K562 (cell line): ENCODE measurements around the gene GZF1. TPM values are rescaled to one million over a fixed set of nuclear protein-coding genes. Genes with fewer than 3 reads are reported as not detected.
A peak's percentile ranks its signal among the peaks of the same experiment; 100 is the strongest.

Experiments
- ATAC-seq: fragments of 200-7000 bp; cut with Tn5 transposase; 3 replicates; pipeline ENCODE4 v1.9.1; 2020; ENCODE audit warnings: moderate library complexity
- BruUV-seq: library from RNA; stranded (reverse); fragments of 400-500 nt; replicated peaks from 2 replicates; lab custom pipeline; 2021; lab: Mats Ljungman, UMichigan
- CTCF ChIA-PET: fragments of 300-600 bp; formaldehyde crosslinking; extraction: SDS; loops from one replicate; lab custom pipeline; 2021; ENCODE audit warnings: low intra/inter-chr PET ratio; lab: Yijun Ruan, JAX
- POLR2A ChIA-PET: fragments of 300-600, 350-650 bp; sonication (Branson Sonifier 250); formaldehyde crosslinking; extraction: SDS; loops from one replicate; lab custom pipeline; 2021; ENCODE audit warnings: antibody characterized with exemption, inconsistent platforms; lab: Yijun Ruan, JAX
- DNase-seq, 4 experiments: peaks; one replicate each; pipeline versions ENCODE4 v3.0.0 to v3.0.0-alpha.2; 2011 to 2018; ENCODE audit warnings: low spot score in 3 of 4, mixed read lengths in 3 of 4; ENCODE audit errors: extremely low read depth in 1 of 4
- FAIRE-seq: peaks from 2 replicates; lab custom pipeline; 2011; peaks lifted over from hg19 to GRCh38; lab: Jason Lieb, UNC
- H2AFZ ChIP-seq: 2 replicates; pipeline ENCODE4 v1.6.0; 2011; ENCODE audit warnings: low read depth, low read length, control low read depth, inconsistent platforms
- H3K27ac ChIP-seq: fragments of 200-600 bp; 3 replicates; pipeline ENCODE4 v1.8.0; 2011; ENCODE audit warnings: low read depth, mild to moderate bottlenecking, control low read depth, inconsistent platforms, low read length, moderate library complexity, mixed read lengths; ENCODE audit errors: extremely low read depth
- H3K27me3 ChIP-seq, 2 experiments: fragments of 300-600 bp in 1 of 2; 2 replicates in 1 of 2; 3 replicates in 1 of 2; pipeline versions ENCODE4 v1.6.0 to v1.8.0; 2011; ENCODE audit warnings: inconsistent platforms in 2 of 2, low read length in 2 of 2, mild to moderate bottlenecking in 1 of 2, mixed read lengths in 1 of 2, moderate library complexity in 1 of 2; ENCODE audit not compliant: control insufficient read depth in 2 of 2, insufficient read depth in 2 of 2
- H3K36me3 ChIP-seq: fragments of 300-600 bp; 3 replicates; pipeline ENCODE4 v1.8.0; 2011; ENCODE audit warnings: mild to moderate bottlenecking, low read length, inconsistent platforms; ENCODE audit not compliant: control insufficient read depth, insufficient read depth
- H3K4me1 ChIP-seq, 2 experiments: fragments of 200-600 bp in 1 of 2; replicated peaks in 1 of 2; 2 replicates in 1 of 2; 3 replicates in 1 of 2; pipeline versions ENCODE4 v1.5.1 to v1.8.0; 2011; ENCODE audit warnings: inconsistent platforms in 2 of 2, low read length in 2 of 2, mild to moderate bottlenecking in 1 of 2, mixed read lengths in 1 of 2, moderate library complexity in 1 of 2; ENCODE audit not compliant: control insufficient read depth in 2 of 2, insufficient read depth in 2 of 2
- H3K4me2 ChIP-seq: 2 replicates; pipeline ENCODE4 v1.6.1; 2011; ENCODE audit warnings: low read length, control low read depth, inconsistent platforms, mixed read lengths; ENCODE audit not compliant: insufficient read depth
- H3K4me3 ChIP-seq: fragments of 200-600 bp; sonication (generic), shearing (Covaris generic); 2 replicates; pipeline ENCODE4 v1.5.1; 2016; ENCODE audit warnings: control low read depth, inconsistent platforms
- H3K79me2 ChIP-seq: fragments of 200-600 bp; 3 replicates; pipeline ENCODE4 v1.8.0; 2011; ENCODE audit warnings: low read length, inconsistent platforms; ENCODE audit not compliant: control insufficient read depth, insufficient read depth
- H3K9ac ChIP-seq, 2 experiments: 2 replicates each; pipeline versions ENCODE4 v1.6.0 to v1.6.1; 2011; ENCODE audit warnings: low read depth in 2 of 2, low read length in 2 of 2, control low read depth in 1 of 2, inconsistent platforms in 1 of 2, mild to moderate bottlenecking in 1 of 2, mixed read lengths in 1 of 2; ENCODE audit not compliant: insufficient read depth in 1 of 2
- H3K9me1 ChIP-seq: one replicate; pipeline ENCODE4 v1.6.0; 2011; ENCODE audit warnings: inconsistent platforms, mild to moderate bottlenecking, low read length, moderate library complexity; ENCODE audit not compliant: control insufficient read depth, insufficient read depth
- H3K9me3 ChIP-seq: replicated peaks from 2 replicates; pipeline ENCODE4 v1.5.1; 2011; ENCODE audit warnings: low read depth, low read length, inconsistent platforms; ENCODE audit not compliant: control insufficient read depth, insufficient read depth
- H4K20me1 ChIP-seq: replicated peaks from 2 replicates; pipeline ENCODE4 v1.6.1; 2011; ENCODE audit warnings: low read length, inconsistent platforms, mixed read lengths; ENCODE audit not compliant: control insufficient read depth, insufficient read depth
- CAMTA2 ChIP-seq: fragments of 250-450 bp; sonication (Bioruptor Pico); conservative IDR thresholded peaks from 2 replicates; pipeline ENCODE4 v1.5.1; 2022
- CBFB ChIP-seq: sonication (generic); formaldehyde crosslinking; IDR thresholded peaks from 2 replicates; pipeline ENCODE4 v1.4.0; 2020; ENCODE audit warnings: mild to moderate bottlenecking, missing genetic modification reagents
- CTBP1 ChIP-seq: fragments of 450-650 bp; IDR thresholded peaks from 2 replicates; pipeline ENCODE4 v1.6.1; 2016; ENCODE audit warnings: borderline replicate concordance
- FOSL1 ChIP-seq: fragments of 200-800 bp; sonication (Bioruptor generic); conservative IDR thresholded peaks from 2 replicates; pipeline ENCODE4 v1.6.1; 2016; ENCODE audit warnings: missing genetic modification characterization, missing compliant biosample characterization
- IRF2 ChIP-seq: sonication (generic); formaldehyde crosslinking; IDR thresholded peaks from 2 replicates; pipeline ENCODE4 v1.8.1; 2022; ENCODE audit warnings: mild to moderate bottlenecking, missing genetic modification reagents
- MEIS2 ChIP-seq: fragments of 450-650 bp; IDR thresholded peaks from 2 replicates; pipeline ENCODE4 v1.6.1; 2014; ENCODE audit warnings: mild to moderate bottlenecking; ENCODE audit not compliant: partially characterized antibody
- POLR2A ChIP-seq: fragments of 450-650 bp; conservative IDR thresholded peaks from 2 replicates; pipeline ENCODE4 v1.6.1; 2016
- ZKSCAN3 ChIP-seq: fragments of 250-450 bp; sonication (Bioruptor Pico); IDR thresholded peaks from 2 replicates; pipeline ENCODE4 v1.4.0; 2020
- ZNF24 ChIP-seq: fragments of 450-650 bp; IDR thresholded peaks from 2 replicates; pipeline ENCODE4 v1.6.1; 2016
- ZNF3 ChIP-seq: fragments of 250-450 bp; sonication (Bioruptor Pico); IDR thresholded peaks from 2 replicates; pipeline ENCODE4 v1.5.0; 2021; ENCODE audit warnings: mild to moderate bottlenecking, moderate library complexity
- ZNF695 ChIP-seq: fragments of 450-650 bp; formaldehyde crosslinking; IDR thresholded peaks from 2 replicates; pipeline ENCODE4 v1.4.0; 2020; ENCODE audit warnings: mild to moderate bottlenecking, moderate library complexity
- ZNF785 ChIP-seq: fragments of 250-450 bp; sonication (Bioruptor Pico); IDR thresholded peaks from 2 replicates; pipeline ENCODE4 v1.4.0; 2020; ENCODE audit warnings: mild to moderate bottlenecking
- ZNF830 ChIP-seq: fragments of 250-450 bp; sonication (Bioruptor Pico); IDR thresholded peaks from 2 replicates; pipeline ENCODE4 v1.5.0; 2021; ENCODE audit warnings: mild to moderate bottlenecking
- in situ Hi-C: fragments of 300-500 bp; cut with MboI; formaldehyde crosslinking; loops from 4 replicates; pipeline ENCODE4 v1.15.0; 2018; ENCODE audit warnings: inconsistent platforms, mixed read lengths
- intact Hi-C: fragments of 100-400 bp; cut with micrococcal nuclease; formaldehyde crosslinking; loops from 2 replicates; pipeline ENCODE4 v1.14.2; 2022
- polyA plus RNA-seq, 8 experiments: library from polyadenylated mRNA; depleted of rRNA in 4 of 8; stranded (reverse) in 5 of 8; unstranded in 3 of 8; fragments of >200 nt; fragmentation: Nextera tagmentation in 2 of 8; fragmentation: Illumina TruSeq in 1 of 8; extraction: Ambion mirVana in 2 of 8; extraction: Trizol in 1 of 8; gene quantifications; 2 replicates each; pipeline versions ENCODE4 v1.2.1 to v1.2.3, GENCODE V29; 2011 to 2014; ENCODE audit warnings: inconsistent platforms in 1 of 8, missing spikeins in 1 of 8
- total RNA-seq, 7 experiments: library from RNA; depleted of rRNA in 6 of 7; stranded (reverse); fragments of >200 nt in 6 of 7; fragmentation: Illumina TruSeq in 2 of 7; extraction: Trizol in 2 of 7; gene quantifications; 2 replicates each; pipeline versions ENCODE4 v1.2.1 to v1.2.3, GENCODE V29; 2011 to 2021; ENCODE audit warnings: low replicate concordance in 1 of 7
- TF ChIP-seq, protein P1 (sequence below): fragments of 450-650 bp; IDR thresholded peaks from 2 replicates; pipeline ENCODE4 v1.6.1; 2016; ENCODE audit warnings: low read depth, mild to moderate bottlenecking, moderate library complexity
- TF ChIP-seq, protein P2 (sequence below), 2 experiments: fragments of 450-650 bp in 1 of 2; sonication (generic) in 1 of 2; formaldehyde crosslinking in 1 of 2; IDR thresholded peaks in 1 of 2; conservative IDR thresholded peaks in 1 of 2; 2 replicates each; pipeline versions ENCODE4 v1.6.1 to v1.8.1; 2016 to 2023; ENCODE audit warnings: mild to moderate bottlenecking in 2 of 2, moderate library complexity in 2 of 2, inconsistent platforms in 1 of 2, missing genetic modification reagents in 1 of 2
- TF ChIP-seq, protein P3 (sequence below): fragments of 450-650 bp; IDR thresholded peaks from 2 replicates; pipeline ENCODE4 v1.6.1; 2016

GZF1 gene
- total and polyA plus RNA-seq, 9 of the 15 experiments (the other 6 are each of a cell fraction or from before 2014, with no cell fraction given), result 1.2 to 15.7 (median 7.4) TPM

DNA sequence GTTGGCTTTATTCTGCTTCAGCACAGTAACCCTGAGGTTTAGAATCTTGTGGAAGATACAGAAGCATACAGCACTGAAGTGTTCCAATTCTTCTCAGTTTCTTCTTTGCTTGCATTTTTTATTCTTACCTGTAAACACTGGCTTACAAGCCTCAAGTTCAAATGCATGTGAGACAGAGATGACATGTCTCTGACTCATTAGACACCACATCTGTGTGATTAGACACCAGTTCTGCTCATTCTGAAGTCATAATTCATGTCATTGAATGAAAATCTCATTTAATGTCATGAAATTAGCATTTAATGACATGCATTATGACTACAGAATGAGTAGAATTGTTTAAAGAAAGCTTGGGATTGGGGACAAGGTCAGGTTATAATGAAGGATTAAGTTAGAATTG is 5.8 kb downstream of the GZF1 start:
- no TSS peak for BruUV-seq
- TF ChIP-seq, protein P1, sequence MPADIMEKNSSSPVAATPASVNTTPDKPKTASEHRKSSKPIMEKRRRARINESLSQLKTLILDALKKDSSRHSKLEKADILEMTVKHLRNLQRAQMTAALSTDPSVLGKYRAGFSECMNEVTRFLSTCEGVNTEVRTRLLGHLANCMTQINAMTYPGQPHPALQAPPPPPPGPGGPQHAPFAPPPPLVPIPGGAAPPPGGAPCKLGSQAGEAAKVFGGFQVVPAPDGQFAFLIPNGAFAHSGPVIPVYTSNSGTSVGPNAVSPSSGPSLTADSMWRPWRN, result no peak
- TF ChIP-seq ZNF24 (no peak), CAMTA2 (no peak), ZKSCAN3 (CRISPR knock-in tag) (no peak), ZNF695 (CRISPR knock-in tag) (no peak), ZNF3 (CRISPR knock-in tag) (no peak), IRF2 (CRISPR knock-in tag) (no peak), MEIS2 (peak; percentile 60), FOSL1 (tag) (peak; percentile 83), CTBP1 (no peak), CBFB (CRISPR knock-in tag) (no peak), POLR2A (no peak), ZNF830 (CRISPR knock-in tag) (no peak), ZNF785 (no peak)
- TF ChIP-seq, protein P2, sequence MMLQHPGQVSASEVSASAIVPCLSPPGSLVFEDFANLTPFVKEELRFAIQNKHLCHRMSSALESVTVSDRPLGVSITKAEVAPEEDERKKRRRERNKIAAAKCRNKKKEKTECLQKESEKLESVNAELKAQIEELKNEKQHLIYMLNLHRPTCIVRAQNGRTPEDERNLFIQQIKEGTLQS (IDR thresholded peaks at IDR 0.05), result peak; percentile 59
- TF ChIP-seq, protein P2 (CRISPR knock-in tag; conservative IDR thresholded peaks at IDR 0.05), result no peak
- TF ChIP-seq, protein P3, sequence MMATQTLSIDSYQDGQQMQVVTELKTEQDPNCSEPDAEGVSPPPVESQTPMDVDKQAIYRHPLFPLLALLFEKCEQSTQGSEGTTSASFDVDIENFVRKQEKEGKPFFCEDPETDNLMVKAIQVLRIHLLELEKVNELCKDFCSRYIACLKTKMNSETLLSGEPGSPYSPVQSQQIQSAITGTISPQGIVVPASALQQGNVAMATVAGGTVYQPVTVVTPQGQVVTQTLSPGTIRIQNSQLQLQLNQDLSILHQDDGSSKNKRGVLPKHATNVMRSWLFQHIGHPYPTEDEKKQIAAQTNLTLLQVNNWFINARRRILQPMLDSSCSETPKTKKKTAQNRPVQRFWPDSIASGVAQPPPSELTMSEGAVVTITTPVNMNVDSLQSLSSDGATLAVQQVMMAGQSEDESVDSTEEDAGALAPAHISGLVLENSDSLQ, result 0 out of 2 replicates have a peak, but pooled peaks have one; percentile 16
- POLR2A ChIA-PET, result no interaction called here
- no peak for FAIRE-seq
- peaks cover 57% of the 10 kb centered on the region for H3K79me2 ChIP-seq
- H3K9me3 ChIP-seq, result no peaks in the 10 kb centered on the region
- H3K27ac ChIP-seq, result no peak overlapping the region
- H3K9ac ChIP-seq, result no peak overlapping the region
- DNase-seq, result no peak
- no peak overlapping the region for H3K4me3 ChIP-seq
- in situ Hi-C loops, result no loop called here
- peaks cover 90% of the 10 kb centered on the region for H3K36me3 ChIP-seq
- peaks cover 12% of the 10 kb centered on the region; the same call in 1 of the 2 replicates for H4K20me1 ChIP-seq
- peaks cover 15 to 25% of the 10 kb centered on the region in 2 experiments; a peak in 4 of 5 replicates for H3K4me1 ChIP-seq
- no peak overlapping the region for H2AFZ ChIP-seq
- no peak for ATAC-seq
- H3K27me3 ChIP-seq, result no peaks in the 10 kb centered on the region
- intact Hi-C loops, result no loop called here
- no peak overlapping the region for H3K4me2 ChIP-seq
- H3K9me1 ChIP-seq, result no peaks in the 10 kb centered on the region
- CTCF ChIA-PET, result no interaction called here
